ENCODE results near the gene SPATA16.
"Not testable (repeated sequence)": the region's sequence is repeated elsewhere in the genome, so short reads cannot be mapped to it uniquely, and the experiment has no call there.

SPATA16 gene

DNA sequence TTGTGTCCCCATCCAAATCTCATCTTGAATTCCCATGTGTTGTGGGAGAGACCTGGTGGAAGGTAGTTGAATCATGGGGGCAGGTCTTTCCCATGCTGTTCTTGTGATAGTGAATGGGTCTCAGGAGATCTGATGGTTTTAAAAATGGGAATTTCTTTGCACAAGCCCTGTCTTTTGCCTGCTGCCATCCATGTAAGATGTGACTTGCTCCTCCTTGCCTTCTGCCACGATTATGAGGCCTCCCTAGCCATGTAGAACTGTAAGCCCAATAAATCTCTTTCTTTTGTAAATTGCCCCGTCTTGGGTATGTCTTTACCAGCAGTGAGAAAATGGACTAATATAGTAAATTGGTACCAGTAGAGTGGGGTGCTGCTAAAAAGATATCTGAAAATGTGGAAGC is 261.7 kb downstream of the SPATA16 start:
- DNase-seq (ENCODE audit: low read depth), result not testable (repeated sequence)

DNA sequence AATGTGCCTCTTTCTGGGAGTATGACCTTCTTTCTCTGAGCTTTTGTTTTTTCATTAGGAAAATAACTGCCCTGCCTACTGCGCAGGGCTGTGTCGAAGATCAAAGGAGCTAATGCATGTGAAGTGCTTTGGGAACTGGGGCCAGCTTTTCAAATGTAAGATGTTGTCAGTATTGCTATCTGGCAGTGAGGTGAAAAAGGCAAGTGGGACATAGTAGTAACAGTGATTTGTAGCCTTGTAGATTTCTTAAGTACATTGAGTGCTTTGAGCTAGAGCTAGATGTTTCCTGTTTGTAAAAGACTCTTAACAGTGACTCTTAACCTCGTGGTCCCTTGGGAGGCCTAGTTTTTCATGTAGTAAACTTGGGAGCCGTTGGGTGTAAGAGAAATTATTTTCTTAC is 264.0 kb downstream of the SPATA16 start:
- DNase-seq (ENCODE audit: low read depth), result no peak

DNA sequence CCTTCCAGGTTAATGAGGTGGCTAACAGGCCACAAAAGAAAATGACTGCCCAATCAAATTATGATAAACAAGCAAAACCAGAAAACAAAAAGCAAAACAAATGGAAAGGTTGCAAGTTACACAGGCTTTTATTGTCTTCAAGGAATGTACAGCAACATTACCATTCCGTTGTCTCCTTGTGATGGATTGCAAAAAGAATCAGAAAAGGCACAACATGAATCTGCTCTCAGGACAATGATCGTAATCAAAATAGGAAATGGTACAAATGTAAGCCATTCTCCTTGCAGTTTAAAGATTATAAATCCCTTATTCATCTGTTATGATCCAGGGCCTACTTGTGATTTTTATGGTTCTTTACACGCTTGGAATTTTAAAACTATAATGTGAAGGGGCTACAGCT is 264.7 kb downstream of the SPATA16 start:
- DNase-seq (ENCODE audit: low read depth), result no peak

DNA sequence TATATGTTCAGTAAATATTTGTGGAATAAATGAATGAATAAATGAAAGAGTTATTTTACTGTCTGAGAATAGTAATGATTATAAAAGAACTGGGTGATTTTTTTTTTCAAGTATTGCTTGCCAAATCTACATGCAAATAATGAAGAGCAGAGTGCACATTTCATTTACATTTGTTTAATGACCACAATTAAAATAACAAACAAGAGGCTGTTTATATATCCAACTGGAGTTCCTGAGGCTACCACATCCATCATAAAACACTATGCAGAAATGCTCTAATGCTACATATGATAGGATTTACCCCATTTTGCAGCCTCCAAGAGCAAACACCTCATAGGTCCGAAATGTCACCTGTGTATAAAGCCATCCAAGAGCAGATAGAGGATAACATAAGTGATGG is 266.0 kb downstream of the SPATA16 start:
- DNase-seq (ENCODE audit: low read depth), result no peak

DNA sequence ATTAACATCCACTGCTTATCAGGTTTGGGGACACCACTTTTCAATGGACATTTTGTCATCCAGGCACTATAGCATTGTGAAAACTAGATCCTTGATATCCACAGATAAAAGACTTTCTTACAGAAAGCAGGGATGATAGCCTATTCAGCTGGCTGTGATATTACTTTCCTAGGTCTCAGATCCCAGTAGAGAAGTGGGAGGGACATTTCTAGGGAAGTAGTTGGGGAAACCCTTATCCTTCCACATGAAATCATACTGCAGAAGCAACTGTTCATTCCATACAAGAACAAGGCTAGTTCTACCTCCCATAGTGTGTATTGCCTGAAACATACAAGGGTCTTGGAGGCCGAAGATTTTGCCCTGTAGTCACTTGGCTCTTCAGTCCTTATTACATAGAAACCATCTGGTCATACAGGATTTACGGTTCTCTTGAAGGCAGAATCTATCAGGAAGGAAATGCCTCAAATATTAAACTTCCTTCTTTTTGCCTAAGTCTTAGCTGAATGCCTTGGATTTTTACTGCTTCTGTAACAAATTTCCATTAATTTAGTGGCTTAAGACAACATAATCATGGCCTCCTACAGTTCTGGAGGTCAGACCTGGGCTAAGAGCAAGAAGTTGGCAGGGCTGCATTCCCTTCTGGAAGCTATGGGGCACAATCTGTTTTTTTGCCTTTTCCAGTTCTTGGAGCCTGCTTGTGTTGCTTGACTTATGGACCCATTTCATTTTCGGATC is 271.1 kb downstream of the SPATA16 start:
- DNase-seq (ENCODE audit: low read depth), result no peak

DNA sequence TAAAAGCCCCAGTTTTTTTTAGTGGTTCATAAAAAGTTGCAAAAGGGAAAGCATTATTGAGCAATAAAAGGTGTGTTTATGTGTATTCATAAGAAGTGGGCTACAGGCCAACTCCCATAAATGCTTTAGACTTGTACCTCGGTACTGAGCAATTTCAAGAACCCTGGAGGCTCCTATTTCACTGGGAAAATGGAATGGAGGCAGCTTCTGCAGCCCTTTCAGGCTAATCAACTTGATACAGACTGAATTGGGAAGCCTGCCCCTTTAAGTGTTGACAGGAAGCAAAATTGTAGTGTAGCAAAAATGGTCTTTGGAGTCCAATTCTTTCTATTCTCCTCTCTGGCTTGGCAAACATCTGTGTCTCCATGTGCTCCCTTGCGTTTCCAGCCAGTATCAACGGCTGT is 271.7 kb downstream of the SPATA16 start:
- DNase-seq (ENCODE audit: low read depth), result no peak

DNA sequence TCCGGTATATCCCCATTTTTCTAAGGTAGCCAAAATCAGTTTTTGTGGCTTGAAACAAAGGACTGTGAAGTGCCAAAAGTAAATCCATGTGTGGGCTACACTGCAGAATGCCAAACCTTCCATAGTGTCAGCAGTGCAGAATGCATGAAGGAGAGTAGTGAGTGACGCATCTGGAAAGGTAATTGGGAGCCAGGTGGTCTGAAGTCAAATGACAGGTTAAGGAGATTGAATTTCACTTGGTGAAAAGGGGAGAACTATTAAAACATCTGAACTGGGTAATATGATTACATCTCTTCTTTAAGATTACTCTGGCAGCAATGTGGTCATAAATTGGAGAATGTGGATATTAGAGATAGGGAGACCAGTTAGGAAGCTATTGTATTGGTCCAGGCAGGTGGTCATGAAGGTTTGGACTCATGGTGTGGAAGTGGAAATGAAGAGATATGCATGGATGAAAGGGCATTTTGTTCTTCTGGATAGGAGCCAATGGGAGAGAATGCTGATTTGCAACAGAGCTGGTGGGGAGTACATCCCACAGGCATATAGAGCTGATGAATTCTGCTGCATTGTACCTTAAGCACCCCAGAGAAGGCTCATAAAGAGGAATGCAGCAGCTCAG is 272.3 kb downstream of the SPATA16 start:
- DNase-seq (ENCODE audit: low read depth), result no peak

DNA sequence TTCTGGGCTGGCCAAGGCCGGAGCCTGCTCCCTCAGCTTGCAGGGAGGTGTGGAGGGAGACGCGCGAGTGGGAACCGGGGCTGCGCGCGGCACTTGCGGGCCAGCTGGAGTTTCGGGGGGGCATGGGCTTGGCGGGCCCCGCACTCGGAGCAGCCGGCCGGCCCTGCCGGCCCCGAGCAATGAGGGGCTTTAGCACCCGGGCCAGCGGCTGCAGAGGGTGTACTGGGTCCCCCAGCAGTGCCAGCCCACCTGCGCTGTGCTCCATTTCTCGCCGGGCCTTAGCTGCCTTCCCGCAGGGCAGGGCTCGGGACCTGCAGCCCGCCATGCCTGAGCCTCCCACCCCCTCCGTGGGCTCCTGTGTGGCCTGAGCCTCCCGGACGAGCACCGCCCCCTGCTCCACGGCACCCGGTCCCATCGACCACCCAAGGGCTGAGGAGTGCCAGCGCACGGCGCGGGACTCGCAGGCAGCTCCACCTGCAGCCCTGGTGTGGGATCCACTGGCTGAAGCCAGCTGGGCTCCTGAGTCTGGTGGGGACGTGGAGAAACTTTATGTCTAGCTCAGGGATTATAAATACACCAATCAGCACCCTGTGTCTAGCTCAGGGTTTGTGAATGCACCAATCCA is 274.2 kb downstream of the SPATA16 start:
- not testable (repeated sequence) for DNase-seq (ENCODE audit: low read depth)

DNA sequence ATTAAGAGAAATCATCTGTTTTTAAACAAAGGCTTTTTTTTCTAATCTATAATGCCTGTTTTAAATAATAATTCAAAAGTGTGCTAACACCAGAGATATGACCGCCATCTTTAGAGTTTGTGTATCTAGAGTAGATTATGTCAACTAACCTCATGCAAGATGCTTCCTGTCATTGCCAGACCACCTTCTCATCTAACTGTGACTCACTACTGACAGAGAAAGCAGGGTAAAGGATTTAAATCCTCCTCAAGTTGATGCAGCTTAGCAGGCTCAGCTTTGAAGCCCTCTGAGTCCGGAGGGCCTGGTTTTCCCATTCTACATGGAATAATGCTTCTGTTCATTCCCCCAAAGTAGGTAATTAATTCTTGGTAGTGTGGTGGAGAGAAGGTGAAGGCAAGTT is 282.0 kb downstream of the SPATA16 start:
- DNase-seq (ENCODE audit: low read depth), result no peak

DNA sequence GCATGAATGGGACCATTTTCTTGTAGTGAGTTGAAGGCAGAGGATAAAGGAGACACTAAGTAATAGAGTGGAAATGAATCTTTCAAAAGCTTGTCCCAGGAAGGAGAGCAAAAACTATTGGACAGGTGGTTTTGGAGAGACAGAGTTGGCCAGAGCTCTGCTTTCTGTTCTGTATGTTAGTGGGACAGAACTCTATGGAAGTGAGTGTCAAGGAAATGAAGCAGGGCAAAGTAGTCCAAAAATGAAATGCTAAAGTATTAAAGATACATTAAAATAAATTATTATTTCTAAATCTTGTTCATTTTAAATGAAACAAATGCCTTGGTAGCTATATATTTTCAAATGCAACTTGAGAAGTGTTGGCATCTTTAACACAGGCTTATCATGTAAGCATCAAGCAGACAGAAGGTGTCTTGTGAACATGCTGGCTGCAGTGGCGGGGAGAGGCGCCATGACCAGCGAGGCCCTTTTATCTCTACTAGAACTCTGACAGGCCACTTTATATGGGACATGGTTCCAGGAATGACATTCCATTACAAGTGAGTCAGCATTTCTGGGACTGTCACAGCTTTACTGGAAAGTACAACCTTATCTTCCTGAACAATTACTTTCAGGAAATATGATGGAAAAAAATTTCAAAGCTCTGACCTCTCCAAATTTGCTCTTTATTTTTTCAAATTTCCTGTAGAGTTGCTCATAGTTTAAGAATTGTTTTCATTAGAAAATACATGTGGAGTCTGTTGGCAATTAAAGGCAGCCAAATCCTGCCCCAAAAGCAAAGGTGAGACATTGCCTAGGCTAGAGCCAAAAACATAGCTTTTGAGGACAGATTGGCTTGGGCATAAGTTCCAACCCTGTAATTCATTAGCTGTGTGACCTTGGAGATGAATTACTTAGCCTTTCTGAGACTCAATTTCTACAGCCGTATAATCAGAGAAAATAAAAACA is 284.0 kb downstream of the SPATA16 start:
- DNase-seq (ENCODE audit: low read depth), result no peak

DNA sequence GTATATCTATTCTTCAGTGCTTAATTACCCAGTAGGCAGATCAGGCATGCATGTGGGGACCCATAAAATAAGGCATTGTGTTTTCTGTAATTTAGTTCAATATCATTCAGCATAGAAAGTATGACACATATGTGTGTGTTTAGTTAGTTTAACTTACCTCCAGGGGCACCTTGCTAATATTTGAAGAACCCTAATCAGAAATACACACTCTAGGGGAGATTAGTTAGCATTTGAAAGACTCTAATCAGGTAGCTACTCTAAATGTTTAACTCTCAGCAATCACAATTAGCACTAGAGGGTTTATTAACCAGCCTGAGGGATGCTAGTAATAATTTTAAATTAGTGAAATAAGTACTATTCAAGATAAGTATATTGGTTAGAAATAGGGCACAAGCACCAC is 286.0 kb downstream of the SPATA16 start:
- no peak for DNase-seq (ENCODE audit: low read depth)

DNA sequence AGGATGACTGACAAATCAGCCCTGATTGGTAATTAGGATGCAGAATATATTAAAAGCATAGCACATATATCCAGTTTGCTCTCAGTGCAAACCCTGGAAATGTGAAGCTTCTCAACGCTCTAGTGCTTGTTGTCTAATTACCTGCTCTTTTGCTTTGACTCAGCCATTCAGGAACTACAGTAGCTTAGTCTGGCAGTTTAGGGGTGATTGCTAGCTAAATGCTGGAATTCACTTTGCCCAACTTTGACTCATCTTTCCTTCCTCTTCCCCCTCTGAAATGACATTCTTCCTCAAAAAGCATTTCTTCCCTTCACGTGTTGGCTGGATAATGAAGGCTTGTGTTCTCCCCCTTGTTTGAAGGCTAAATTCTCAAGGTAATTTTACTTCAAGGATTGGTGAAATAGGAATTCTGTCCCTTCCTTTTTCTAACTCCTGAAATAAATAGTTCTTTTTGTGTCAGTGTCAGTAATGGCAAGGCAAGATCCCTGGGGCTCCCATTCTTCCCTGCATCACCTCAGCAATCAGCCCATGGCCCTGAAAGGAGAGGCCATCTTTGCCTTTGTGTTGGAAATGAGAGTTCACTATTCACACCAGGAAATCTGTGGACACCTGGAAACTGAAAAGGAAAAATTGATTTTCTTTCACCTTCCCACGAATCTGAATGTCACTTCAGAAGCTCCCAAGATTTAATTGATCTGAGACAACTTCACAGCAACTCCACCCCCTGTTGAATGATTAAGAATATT is 286.9 kb downstream of the SPATA16 start:
- DNase-seq (ENCODE audit: low read depth), result no peak

DNA sequence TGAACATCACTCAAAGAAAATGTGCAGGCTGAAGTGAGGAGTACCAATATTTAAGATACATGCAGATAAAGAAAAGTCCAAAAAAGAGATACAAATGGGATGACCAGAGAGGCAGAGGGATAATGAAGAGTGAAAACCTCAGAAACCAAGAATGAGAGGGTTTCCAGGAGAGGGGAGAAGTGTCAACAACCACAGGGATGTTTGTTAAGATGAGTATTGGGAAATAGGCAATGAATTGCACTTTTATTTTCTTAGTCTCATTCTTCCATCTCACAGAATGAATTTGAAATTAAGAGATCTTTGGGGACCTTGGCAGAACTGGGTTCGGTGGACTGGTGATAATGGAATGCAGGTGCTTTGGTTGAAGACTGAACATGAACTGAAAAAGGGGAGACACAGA is 288.0 kb downstream of the SPATA16 start:
- DNase-seq (ENCODE audit: low read depth), result no peak

DNA sequence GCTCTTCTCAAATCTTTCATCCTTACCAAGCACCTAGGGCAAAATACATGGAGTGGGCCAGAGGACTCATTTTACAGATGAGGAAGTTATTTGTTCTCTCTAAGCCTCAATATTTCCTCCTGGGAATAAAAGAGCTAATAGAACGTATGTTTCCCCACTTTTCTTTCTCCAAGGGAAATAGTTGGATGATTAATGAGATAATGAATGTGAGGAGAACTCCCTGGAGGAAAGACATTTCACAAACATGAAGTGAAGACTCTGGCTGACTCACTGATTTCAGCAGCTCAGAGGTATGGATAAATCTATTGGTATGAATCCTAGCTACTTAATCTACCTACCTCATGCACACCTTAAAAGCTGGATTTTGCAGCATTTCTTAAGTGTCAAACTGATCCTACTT is 292.1 kb downstream of the SPATA16 start:
- DNase-seq (ENCODE audit: low read depth), result no peak

DNA sequence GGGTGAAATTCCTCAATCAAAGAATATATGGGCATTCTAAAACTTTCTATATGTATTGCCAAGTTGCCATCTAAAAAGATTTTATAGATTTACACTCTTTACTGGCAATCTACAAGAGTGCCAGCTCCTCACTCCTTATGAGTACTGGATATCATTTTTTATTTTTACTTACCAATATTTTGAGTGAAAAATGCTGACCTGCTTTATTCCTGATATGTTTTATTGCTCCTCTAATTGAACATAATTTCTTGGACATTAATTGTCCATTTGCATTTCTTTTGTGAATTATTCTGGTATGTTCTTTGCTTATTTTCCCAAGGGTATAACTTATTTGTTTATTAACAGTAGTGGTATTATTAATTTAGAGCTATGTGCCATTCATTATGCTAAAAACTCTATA is 293.7 kb downstream of the SPATA16 start:
- DNase-seq (ENCODE audit: low read depth), result no peak

DNA sequence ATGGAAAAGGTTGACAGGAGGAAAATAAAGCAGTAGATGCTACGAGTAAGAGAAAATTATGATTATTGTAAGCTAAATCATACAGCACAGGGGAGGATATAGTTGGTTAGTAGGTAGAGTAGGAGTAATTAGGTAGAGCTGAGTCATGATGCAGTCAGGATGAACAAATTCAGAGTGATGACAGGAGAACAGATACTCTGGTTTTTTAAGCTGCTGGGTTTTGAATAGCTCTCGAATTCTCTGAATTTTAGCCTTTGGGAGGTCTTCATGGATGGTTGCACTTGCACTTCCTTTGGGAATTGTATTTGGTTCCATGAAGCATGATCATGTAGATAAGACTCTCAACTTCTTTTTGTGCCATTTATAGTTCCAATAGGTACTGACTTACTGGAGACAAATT is 294.3 kb downstream of the SPATA16 start:
- DNase-seq (ENCODE audit: low read depth), result no peak

DNA sequence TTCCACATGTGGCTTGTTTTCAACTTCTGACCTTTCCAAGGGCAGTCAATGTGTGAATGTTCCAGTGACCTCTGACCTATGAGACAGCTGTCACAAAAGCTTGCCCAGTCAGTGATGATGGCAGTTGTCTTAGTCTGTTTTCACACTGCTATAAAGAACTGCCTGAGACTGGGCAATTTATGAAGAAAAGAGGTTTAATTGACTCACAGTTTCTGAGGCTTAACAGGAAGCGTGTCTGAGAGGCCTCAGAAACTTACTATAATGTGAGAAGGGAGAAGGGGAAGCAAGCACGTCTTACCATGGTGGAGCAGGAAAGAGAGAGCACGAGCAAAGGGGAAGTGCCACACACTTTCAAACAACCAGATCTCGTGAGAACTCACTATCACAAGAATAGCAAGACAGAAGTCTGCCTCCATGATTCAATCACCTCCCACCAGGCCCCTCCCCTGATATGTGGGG is 294.9 kb downstream of the SPATA16 start:
- DNase-seq (ENCODE audit: low read depth), result no peak

DNA sequence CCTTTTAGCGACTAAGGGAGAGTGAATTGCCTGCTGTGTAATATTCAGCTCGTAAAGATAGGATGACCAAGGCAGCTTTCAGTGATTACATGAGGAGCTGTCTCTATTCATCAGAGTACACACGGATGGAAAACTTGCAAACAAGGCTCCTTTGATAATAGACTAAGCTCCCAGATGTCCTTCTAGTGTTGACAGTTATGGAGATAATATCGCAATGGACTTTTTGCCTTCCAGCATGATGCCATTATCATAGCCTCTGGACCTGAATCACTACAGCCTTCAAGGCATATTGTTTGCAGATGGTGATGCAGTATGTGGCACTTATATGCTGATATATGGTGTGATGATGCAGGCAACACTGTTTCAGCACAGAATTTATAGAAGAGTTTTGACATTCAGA is 296.6 kb downstream of the SPATA16 start:
- DNase-seq (ENCODE audit: low read depth), result no peak

DNA sequence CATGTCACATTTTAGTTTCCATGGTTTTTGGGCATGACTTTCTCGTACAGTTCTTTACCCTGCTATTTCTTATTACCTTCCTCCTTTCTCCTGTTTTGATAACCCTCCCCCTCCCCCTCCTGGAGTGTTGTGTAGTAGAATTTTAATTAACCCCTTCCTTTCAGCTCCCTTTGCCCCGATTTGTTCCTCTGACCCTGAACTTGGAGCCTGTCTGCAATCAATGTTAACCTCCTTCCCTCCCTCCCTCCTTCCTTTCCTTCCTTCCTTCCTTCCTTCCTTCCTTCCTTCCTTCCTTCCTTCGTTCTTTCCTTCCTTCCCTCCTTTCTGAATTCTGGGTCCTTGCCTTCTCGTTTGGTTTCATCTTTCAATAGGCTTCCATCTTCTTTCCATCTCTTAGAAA is 300.1 kb downstream of the SPATA16 start:
- no peak for DNase-seq (ENCODE audit: low read depth)

DNA sequence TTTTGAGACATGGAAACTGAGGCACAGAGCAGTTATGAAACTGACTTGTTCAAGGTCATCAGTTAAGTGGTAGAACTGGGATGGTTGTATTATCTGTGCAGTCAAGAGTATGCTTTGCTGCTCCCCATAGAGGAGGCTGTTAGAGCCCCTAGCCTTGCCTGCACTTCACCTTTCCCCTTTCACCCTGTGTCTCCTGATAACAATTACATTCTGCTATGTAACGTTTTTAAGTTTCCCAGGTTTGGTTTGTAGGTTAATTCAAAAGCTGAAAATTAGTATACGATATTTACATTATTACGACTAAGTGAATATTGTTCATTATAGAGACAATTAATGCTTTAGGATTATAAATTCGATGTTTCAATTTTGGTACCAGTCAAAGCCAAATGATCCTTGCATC is 300.6 kb downstream of the SPATA16 start:
- DNase-seq (ENCODE audit: low read depth), result no peak

DNA sequence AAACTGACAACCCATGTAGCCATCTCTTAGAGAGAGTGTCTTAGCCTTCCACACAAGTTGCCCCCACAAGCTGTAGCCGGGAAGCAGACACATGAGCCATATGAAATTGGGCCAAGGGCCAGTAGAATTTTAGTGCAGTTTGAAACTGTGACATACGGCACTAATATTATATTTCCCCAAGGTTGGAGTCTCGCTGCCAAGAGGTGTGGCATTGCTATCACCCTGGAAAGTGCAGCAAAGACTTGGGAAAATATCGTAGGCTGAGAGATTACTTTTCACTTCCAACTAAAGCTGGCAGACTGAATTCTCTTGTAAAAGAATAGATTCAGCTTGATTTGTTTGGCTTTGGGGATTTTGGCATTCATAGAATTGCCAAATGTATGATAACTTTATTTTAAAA is 301.4 kb downstream of the SPATA16 start:
- no peak for DNase-seq (ENCODE audit: low read depth)
